Thyroid gland (tissue), 4 donors: ENCODE results near the gene GIPC1. TPM values are rescaled to one million over a fixed set of nuclear protein-coding genes. Genes with fewer than 3 reads are reported as not detected.
A peak's percentile ranks its signal among the peaks of the same experiment; 100 is the strongest.

Experiments
- DNase-seq, 2 donors: peaks; one replicate each; pipeline ENCODE4 v3.0.0-alpha.2; 2019
- H3K27ac ChIP-seq, 3 donors: fragments of 200-600 bp; sonication (generic); 1 replicate in 2 of 3; 2 replicates in 1 of 3; pipeline ENCODE4 v1.5.1; 2016 to 2019; ENCODE audit warnings: mild to moderate bottlenecking in 1 of 3, moderate library complexity in 1 of 3
- H3K27me3 ChIP-seq: fragments of 200-600 bp; sonication (generic); one replicate; pipeline ENCODE4 v1.5.1; 2019
- H3K36me3 ChIP-seq, 2 donors: fragments of 200-600 bp; sonication (generic); one replicate each; pipeline ENCODE4 v1.5.1; 2016 to 2019
- H3K4me1 ChIP-seq, 2 donors: fragments of 200-600 bp; sonication (generic); one replicate each; pipeline ENCODE4 v1.5.1; 2017 to 2019
- H3K4me3 ChIP-seq, 3 donors: fragments of 200-600 bp; sonication (generic); replicated peaks in 1 of 3; 1 replicate in 2 of 3; 2 replicates in 1 of 3; pipeline ENCODE4 v1.5.1; 2016; ENCODE audit warnings: mild to moderate bottlenecking in 1 of 3
- H3K9me3 ChIP-seq: fragments of 200-600 bp; sonication (generic); one replicate; pipeline ENCODE4 v1.5.1; 2017
- CTCF ChIP-seq, 6 experiments: fragments of 200-600 bp in 3 of 6; fragments of 450-650 bp in 3 of 6; sonication (generic) in 3 of 6; IDR thresholded peaks; one replicate each; pipeline ENCODE4 v1.5.1; 2016 to 2019; ENCODE audit warnings: antibody characterized with exemption in 6 of 6, mild to moderate bottlenecking in 2 of 6, inconsistent platforms in 1 of 6, moderate library complexity in 1 of 6
- POLR2A ChIP-seq, 2 donors: fragments of 450-650 bp; IDR thresholded peaks; one replicate each; pipeline ENCODE4 v1.6.1; 2017; ENCODE audit warnings: antibody characterized with exemption in 2 of 2, mild to moderate bottlenecking in 2 of 2, moderate library complexity in 1 of 2
- WGBS, 2 donors: methylation state at CpG; one replicate each; pipeline ENCODE4 v1.1.5; 2017; 5-methylcytosine and 5-hydroxymethylcytosine counted together
- intact Hi-C: fragments of 100-400 bp; cut with DNase I; formaldehyde crosslinking; loops from one replicate; pipeline ENCODE4 v1.15.1; 2023
- total RNA-seq, 4 donors: library from RNA; depleted of rRNA; stranded (reverse); fragments of >200 nt; gene quantifications; one replicate each; pipeline ENCODE4 v1.2.3, GENCODE V29; 2016

Gene GIPC1
- total RNA-seq, 4 donors from 2014 or later = 34.7 to 93.7 (median 55.4) TPM

- H3K9me3 ChIP-seq = no peaks in the 10 kb centered on the region
- WGBS, 2 donors = 9 to 24% methylated on average over 11 to 14 of the region's 14 CpGs
- H3K27me3 ChIP-seq = no peaks in the 10 kb centered on the region
- H3K36me3 ChIP-seq = peaks cover 0 to 6% of the 10 kb centered on the region in 2 donors
- no peak for TF ChIP-seq CTCF (IDR thresholded peaks at IDR 0.05)
- TF ChIP-seq POLR2A (IDR thresholded peaks at IDR 0.05) = no peak
- peak overlapping the region in 2 of 3 donors; percentile 51 to 67 for H3K27ac ChIP-seq
- H3K4me1 ChIP-seq = peaks cover 22 to 23% of the 10 kb centered on the region in 2 donors
- intact Hi-C loops = no loop called here
- H3K4me3 ChIP-seq = peak overlapping the region; percentile 33 to 90 (median 64)
- DNase-seq = no peak
Measured at GRCh38 chr19:14494910-14495671, 836 bp downstream of the GIPC1 start.

DNA sequence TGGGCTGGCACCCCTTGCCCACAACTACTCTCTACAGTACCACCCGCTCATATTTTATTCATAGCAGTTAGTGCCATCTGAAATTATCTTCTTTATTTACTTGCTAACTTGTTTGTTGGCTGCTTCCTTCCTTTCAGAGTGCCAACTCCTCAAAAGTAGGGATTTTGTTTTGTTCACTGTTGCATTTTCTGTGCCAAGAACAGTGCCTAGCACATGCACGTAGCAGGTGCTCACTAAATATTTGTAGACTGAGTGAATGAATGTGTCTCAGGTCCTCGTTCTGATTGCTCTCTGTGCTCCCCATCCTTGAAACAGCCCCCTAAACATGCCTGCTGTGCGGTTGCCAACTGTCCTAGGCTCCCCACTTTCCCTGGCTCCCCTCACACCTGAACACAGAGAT is 1.5 kb downstream of the GIPC1 start:
- Histone ChIP-seq H3K27me3 (no peaks in the 10 kb centered on the region), H3K9me3 (no peaks in the 10 kb centered on the region), H3K27ac (peak overlapping the region in 1 of 3 donors; percentile 51), H3K36me3 (peaks cover 0 to 7% of the 10 kb centered on the region in 2 donors), H3K4me1 (peaks cover 22 to 23% of the 10 kb centered on the region in 2 donors), H3K4me3 (peak overlapping the region in 1 of 3 donors; percentile 90)
- 77 to 80% methylated on average over 4 of the region's 4 CpGs for WGBS, 2 donors
- no peak for DNase-seq
- intact Hi-C loops = no loop called here
- TF ChIP-seq POLR2A (IDR thresholded peaks at IDR 0.05) (no peak), CTCF (IDR thresholded peaks at IDR 0.05) (no peak)

- Histone ChIP-seq H3K9me3 (no peaks in the 10 kb centered on the region), H3K27ac (no peak overlapping the region), H3K4me3 (no peak overlapping the region), H3K27me3 (no peaks in the 10 kb centered on the region), H3K36me3 (peaks cover 4 to 11% of the 10 kb centered on the region in 2 donors), H3K4me1 (peaks cover 22 to 23% of the 10 kb centered on the region in 2 donors)
- intact Hi-C loops = no loop called here
- WGBS, 2 donors = 82 to 83% methylated on average over 5 of the region's 5 CpGs
- no peak for DNase-seq
- TF ChIP-seq CTCF (IDR thresholded peaks at IDR 0.05) = no peak
Measured at GRCh38 chr19:14492756-14493337, 3.1 kb downstream of the GIPC1 start.

GRCh38 chr19:14487370-14488125 is 8.4 kb downstream of the GIPC1 start:
- DNase-seq = no peak
- no peak for TF ChIP-seq POLR2A (IDR thresholded peaks at IDR 0.05)
- TF ChIP-seq CTCF (IDR thresholded peaks at IDR 0.05) = no peak
- H3K4me1 ChIP-seq = no peaks in the 10 kb centered on the region
- no peak overlapping the region for H3K4me3 ChIP-seq
- H3K27ac ChIP-seq = no peak overlapping the region
- no peaks in the 10 kb centered on the region for H3K9me3 ChIP-seq
- 95 to 96% methylated on average over 16 of the region's 16 CpGs for WGBS, 2 donors
- peaks cover 4 to 12% of the 10 kb centered on the region in 2 donors for H3K36me3 ChIP-seq
- intact Hi-C loops = no loop called here
- H3K27me3 ChIP-seq = no peaks in the 10 kb centered on the region
